ENCODE data around the gene IL1R2.

The IL1R2 gene

DNA sequence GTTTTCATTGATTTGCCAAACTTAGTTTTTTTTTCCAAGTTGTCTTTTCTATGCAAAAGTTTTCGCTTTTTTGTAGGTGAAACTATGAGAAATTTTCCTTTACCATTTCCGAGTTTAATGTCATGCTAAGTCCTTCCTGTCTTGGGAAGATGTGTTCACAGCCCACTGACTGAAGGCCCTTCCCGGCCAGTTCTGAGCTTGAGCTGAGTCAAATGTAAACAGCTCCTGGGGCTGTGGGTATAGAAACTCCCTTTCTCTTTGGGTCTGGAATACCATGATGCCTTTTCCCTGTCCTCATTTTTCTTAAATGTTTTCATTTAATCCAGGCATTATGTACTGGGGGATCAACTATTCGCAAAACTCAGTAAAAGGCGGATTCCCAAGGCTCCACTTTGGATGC is 81.0 kb downstream of the IL1R2 start:
- H3K4me3 ChIP-seq (ENCODE audit: low read depth, low read length): no peak overlapping the region
- in situ Hi-C loops (cut with HindIII; ENCODE audit: low sequenced_read_pairs): no loop called here
- TF ChIP-seq, protein P1, sequence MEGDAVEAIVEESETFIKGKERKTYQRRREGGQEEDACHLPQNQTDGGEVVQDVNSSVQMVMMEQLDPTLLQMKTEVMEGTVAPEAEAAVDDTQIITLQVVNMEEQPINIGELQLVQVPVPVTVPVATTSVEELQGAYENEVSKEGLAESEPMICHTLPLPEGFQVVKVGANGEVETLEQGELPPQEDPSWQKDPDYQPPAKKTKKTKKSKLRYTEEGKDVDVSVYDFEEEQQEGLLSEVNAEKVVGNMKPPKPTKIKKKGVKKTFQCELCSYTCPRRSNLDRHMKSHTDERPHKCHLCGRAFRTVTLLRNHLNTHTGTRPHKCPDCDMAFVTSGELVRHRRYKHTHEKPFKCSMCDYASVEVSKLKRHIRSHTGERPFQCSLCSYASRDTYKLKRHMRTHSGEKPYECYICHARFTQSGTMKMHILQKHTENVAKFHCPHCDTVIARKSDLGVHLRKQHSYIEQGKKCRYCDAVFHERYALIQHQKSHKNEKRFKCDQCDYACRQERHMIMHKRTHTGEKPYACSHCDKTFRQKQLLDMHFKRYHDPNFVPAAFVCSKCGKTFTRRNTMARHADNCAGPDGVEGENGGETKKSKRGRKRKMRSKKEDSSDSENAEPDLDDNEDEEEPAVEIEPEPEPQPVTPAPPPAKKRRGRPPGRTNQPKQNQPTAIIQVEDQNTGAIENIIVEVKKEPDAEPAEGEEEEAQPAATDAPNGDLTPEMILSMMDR (IDR thresholded peaks at IDR 0.05; ENCODE audit: low read depth, low read length, missing control alignments): no peak
- DNase-seq (ENCODE audit: low read depth): no peak

DNA sequence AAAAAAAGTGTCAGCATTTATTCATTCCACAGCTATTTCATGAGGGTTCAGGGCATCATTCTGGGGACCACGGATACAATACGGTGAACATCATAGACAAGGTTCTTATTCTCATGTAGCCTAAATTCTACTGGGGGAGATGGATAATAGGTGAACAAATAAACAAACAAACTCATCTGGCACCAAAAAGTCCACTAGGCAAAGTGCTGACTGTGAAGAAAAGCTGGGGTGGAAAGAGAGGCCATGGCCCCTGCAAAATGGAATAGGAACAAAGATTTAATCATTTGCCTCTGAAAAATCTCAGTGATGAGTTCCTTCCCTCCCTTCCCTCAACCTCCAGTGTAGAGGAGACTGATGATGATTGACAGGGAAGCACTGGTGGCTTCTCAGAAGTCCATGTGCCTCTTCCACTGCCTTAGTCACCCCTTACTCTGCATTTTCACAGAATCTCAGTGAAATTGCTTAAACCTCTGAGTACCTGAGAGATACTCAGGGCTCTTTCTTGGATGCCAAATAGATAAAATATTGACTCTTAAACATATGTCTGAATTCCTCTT is 81.5 kb downstream of the IL1R2 start:
- H3K4me3 ChIP-seq (ENCODE audit: low read depth, low read length): no peak overlapping the region
- no peak for DNase-seq (ENCODE audit: low read depth)
- in situ Hi-C loops (cut with HindIII; ENCODE audit: low sequenced_read_pairs): no loop called here
- TF ChIP-seq, protein P1 (IDR thresholded peaks at IDR 0.05; ENCODE audit: low read depth, low read length, missing control alignments): no peak

DNA sequence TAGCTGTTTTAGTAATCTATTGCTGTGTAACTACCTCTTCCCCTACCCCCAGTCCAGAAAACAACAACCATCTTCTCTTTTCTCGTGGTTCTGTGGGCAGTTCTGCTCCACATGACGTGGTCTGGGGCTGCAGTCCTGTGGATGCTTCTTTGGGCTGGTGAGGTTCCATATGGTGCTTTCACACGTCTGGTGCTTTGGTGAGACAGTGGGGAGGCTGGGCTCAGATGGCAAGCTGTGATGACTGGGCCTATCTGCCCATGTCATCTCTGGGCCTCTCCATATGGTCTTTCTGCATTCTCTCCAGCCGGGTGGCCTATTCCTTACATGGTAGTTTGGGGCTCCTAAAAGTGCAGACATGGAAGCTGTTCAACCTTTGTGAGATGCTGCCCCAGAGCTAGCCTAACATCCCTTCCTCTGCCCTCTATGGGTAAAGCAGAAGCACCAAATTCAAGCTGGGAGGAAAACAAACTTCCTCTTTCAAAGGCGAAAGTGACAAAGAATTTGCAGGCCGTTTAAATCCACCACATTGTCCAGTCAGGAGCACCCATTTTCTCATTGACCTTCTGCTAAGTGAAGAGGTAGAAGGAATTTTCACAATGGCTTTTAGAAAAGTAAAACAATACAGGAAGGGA is 82.5 kb downstream of the IL1R2 start:
- H3K4me3 ChIP-seq (ENCODE audit: low read depth, low read length): no peak overlapping the region
- TF ChIP-seq, protein P1 (IDR thresholded peaks at IDR 0.05; ENCODE audit: low read depth, low read length, missing control alignments): no peak
- in situ Hi-C loops (cut with HindIII; ENCODE audit: low sequenced_read_pairs): no loop called here
- no peak for DNase-seq (ENCODE audit: low read depth)

DNA sequence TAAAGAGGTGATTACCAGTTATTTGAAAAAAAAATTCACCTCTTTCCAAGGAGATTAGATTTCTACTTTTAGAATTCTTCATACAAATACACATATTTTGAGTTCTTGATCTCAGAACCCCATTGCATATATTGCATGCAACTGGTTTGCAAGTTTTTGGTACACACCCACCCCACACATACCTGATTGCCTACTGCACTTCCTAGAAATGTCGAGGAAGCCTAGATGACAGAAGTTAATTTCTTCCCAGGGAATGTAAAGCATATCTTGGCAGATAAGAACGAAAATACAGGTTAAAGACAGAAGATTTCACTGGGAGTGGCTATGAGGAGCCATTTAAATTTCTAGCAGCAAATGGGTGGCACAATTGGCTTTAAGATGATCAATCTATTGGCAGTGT is 83.7 kb downstream of the IL1R2 start:
- in situ Hi-C loops (cut with HindIII; ENCODE audit: low sequenced_read_pairs): no loop called here
- H3K4me3 ChIP-seq (ENCODE audit: low read depth, low read length): no peak overlapping the region
- TF ChIP-seq, protein P1 (IDR thresholded peaks at IDR 0.05; ENCODE audit: low read depth, low read length, missing control alignments): no peak
- DNase-seq (ENCODE audit: low read depth): no peak

DNA sequence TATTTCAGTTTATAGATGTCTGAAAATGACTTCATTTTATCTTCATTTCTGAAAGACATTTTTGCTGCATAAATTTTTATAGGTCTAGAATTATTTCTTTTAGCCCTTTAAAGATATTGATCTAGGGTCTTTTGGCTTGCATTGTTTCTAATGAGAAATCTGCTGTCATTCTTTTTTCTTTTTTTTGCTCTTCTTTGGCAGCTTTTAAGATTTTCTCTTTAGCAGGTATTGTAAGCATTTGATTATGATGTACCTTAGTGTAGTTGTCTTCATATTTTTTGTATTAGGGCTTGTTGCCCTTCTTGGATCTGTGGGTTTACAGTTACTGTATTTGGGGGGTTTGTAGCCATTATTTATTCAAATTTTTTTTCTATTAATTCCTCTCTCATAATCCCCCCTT is 84.8 kb downstream of the IL1R2 start:
- no peak overlapping the region for H3K4me3 ChIP-seq (ENCODE audit: low read depth, low read length)
- in situ Hi-C loops (cut with HindIII; ENCODE audit: low sequenced_read_pairs): no loop called here
- TF ChIP-seq, protein P1 (IDR thresholded peaks at IDR 0.05; ENCODE audit: low read depth, low read length, missing control alignments): no peak
- no peak for DNase-seq (ENCODE audit: low read depth)

Data from astrocyte of the cerebellum (primary cell).